Measurements from ENCODE around the gene AGAP2.
A peak's percentile ranks its signal among the peaks of the same experiment; 100 is the strongest.

The AGAP2 gene

DNA sequence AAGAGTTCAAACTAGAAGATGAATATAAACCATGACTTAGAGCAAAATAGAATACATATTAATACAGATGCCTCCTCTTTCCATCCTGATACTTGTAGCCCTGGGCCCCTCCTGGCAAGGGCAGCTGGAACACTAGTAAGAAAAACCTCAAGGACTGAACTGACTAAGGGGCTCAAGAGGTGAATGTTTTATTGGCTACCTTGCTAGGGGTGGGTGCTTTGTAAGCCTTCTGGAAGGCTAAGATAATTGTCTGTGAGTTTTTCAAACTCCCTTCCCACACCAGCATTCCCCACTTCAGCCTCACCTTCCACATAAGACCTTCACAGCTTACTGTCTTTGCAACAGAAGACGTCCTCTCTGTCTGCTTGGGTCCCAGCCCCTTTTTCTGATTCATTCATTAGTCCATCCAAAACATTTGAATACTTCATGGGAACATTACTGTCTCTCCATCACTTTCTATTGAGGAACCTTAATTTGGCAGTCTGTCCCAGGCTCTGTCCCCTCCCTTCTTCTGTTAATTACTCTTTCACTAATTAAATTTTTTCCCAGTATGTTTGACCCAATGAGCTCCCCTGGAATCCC, 15.3 kb upstream of the AGAP2 start:
- DNase-seq (ENCODE audit: low read depth): no peak

DNA sequence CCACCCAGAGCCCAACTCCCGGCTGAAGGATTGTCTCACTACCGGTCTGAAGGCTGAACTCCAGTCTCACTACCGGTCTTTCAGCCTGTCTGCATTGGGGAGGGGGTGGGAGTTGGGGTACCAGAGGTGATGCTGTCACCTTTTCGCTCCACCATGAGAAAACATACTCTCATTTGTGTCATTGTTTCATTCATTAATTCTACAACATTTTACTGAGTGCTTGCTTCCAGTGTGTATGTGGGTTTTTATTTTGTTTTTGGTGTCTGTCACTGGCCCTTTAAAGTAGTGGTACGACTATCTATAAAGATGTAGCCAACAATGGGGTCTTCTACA, 14.1 kb upstream of the AGAP2 start:
- no peak for DNase-seq (ENCODE audit: low read depth)

DNA sequence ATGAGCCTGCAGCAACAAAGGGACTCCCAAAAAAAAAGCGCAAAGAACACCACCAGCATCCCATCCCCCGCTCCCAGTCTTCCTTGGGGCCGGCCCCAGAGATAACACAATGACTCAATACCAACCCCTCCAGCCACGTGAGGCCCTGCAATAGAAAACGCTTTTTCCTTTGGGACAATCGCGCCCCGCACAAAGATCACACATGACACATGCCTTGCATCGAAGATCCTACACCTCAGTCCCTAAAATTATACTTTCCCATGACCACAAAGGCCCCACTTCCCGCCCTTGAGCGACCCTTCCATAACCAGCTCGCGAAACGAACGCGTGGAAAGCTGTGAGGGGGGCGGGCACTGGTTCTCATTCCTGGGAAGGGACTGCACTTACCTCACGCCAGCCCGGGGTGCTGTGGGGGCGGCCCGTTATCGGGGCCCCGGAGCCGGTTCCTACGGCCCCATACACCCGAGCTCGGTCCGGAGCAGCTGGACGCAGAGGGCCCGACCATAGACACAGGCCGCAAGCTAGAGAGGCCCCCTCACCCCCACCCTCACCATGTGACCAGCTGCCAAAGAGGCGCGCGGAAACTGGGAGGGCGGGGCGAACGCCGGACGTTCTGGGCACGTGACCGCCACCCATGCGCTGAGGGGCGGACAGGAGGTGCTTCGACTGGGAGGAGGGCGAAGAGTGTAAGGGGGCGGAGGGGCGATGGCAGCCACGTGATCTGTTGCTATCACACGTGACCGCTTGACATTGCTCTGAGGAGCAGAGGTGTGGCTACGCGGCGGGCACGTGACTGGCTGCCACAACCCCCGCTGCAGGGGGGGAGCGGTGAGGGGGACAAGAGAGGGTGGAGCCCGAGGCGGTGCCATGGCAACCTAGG, 13.5 kb upstream of the AGAP2 start, which contains the start of gene CDK4:
Gene CDK4 (minus strand): TSS at position 523 of the 880 bp plus-strand sequence. CDS start 593 bp downstream, outside the sequence.
- DNase-seq (ENCODE audit: low read depth): peak; percentile 98

DNA sequence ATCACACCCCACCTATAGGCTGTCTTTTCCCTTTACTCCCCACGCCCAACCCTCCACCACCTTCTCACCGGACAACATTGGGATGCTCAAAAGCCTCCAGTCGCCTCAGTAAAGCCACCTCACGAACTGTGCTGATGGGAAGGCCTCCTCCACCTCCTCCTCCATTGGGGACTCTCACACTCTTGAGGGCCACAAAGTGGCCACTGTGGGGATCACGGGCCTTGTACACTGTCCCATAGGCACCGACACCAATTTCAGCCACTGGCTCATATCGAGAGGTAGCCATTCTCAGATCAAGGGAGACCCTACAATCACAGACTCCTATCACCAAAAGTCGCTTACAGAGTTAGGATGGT, 12.9 kb upstream of the AGAP2 start:
- no peak for DNase-seq (ENCODE audit: low read depth)

GRCh38 chr12:57750561-57751431, 12.3 kb upstream of the AGAP2 start:
- DNase-seq (ENCODE audit: low read depth): no peak

GRCh38 chr12:57749061-57749460, 10.5 kb upstream of the AGAP2 start:
- no peak for DNase-seq (ENCODE audit: low read depth)

DNA sequence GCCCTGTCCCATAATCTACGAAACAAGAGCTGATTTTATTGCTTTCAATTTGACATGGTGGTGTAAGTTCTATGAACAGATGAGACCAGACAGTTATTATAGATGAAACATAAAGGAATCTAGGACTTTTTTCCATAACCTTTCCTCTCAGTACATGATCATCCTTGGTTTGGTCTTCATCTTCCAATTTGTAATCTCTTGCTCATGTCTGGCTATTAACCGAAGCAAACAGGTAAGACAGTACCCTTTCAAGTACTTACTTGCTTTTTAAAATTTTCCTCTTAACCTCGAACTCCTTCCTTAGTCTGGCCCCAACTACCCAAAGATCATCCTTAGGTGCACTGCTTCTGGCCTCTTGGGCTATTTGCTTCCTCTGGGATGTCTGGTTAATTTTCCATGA, 7.5 kb upstream of the AGAP2 start:
- no peak for DNase-seq (ENCODE audit: low read depth)

DNA sequence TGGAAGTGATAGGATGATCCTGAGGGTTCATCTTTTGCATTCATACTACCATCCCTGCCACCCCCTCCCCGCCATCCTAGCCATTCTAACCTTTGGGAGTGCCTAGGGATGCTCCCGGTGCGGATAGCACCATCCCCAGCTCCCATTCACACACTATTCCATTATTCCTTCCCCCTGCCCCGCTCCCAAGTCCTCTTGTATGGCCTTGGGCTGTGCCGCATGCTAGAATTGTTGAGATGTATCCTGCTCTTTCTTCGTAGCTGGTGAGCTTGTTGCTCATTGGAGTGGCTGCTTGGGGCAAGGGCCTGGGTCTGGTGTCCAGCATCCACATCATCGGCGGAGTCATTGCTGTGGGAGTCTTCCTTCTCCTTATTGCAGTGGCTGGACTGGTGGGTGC, 6.9 kb upstream of the AGAP2 start:
- DNase-seq (ENCODE audit: low read depth): no peak

- DNase-seq (ENCODE audit: low read depth): peak; percentile 84
Measured at GRCh38 chr12:57744777-57745484, 6.4 kb upstream of the AGAP2 start, which contains the start of gene TSPAN31. TSS of gene TSPAN31 (plus strand) at chr12:57745039. CDS start at chr12:57745155, 116 bp downstream.

GRCh38 chr12:57744194-57744776, 5.7 kb upstream of the AGAP2 start:
- peak; percentile 33 for DNase-seq (ENCODE audit: low read depth)

DNA sequence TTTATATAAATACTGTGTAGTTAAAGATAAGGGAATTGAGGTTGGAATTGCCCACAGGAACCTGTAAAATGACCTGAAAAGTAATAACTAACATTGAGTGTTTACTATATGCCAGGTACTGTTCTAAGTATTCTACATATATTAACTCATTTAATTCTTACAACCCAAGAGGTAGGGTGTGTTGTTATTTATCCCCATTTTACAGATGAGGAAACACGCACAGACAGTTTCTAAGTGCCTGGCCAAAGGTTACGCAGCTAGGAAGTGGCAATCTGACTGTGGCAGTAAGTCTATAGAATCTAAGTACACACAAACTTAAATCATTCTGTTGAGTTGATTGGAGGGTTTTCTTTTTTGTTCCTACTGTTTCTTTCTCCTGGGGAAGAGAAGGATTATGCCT, 5.2 kb upstream of the AGAP2 start:
- no peak for DNase-seq (ENCODE audit: low read depth)

DNA sequence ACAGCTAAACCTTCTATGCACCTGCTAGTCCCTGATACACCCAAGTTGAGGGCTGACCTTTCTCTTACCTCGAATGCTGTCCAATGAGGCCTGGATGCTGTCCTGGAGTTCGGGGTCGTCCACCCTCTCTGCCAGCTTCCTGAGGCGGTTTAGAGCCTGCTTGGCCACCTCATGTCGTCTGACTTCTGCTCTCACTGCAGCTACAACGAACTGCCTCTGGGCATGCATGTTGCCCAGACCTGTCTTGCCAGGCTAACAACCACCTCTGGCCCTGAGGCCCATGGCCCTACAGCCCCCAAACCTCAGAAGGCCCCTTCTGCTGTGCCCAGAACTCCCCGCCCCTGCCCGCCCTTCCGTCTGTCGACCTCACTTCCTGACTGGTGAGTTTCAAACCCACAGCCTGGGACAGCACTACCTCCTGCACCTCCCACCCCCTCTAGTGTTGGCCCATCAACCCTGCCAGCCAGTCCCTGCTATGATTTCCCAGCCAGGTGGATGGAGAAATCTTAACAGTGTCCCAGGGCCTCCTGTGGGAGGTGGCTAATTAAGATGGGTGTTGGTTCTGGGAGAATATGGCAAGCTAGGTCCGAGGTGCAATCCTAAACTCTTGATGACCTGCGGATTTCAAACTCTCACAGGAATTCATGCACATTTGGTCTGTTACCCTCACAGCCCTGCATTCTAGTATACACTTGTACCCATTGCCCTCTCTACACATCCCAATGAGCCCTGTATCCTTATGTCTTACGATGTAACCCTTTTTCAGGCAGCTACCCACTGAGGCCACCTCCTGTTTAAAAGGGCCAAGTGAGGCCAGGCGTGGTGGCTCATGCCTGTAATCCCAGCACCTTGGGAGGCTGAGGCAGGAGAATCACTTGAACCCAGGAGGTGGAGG, 3.5 kb upstream of the AGAP2 start:
- peak; percentile 68 for DNase-seq (ENCODE audit: low read depth)

GRCh38 chr12:57741413-57741789, 2.9 kb upstream of the AGAP2 start:
- no peak for DNase-seq (ENCODE audit: low read depth)

DNA sequence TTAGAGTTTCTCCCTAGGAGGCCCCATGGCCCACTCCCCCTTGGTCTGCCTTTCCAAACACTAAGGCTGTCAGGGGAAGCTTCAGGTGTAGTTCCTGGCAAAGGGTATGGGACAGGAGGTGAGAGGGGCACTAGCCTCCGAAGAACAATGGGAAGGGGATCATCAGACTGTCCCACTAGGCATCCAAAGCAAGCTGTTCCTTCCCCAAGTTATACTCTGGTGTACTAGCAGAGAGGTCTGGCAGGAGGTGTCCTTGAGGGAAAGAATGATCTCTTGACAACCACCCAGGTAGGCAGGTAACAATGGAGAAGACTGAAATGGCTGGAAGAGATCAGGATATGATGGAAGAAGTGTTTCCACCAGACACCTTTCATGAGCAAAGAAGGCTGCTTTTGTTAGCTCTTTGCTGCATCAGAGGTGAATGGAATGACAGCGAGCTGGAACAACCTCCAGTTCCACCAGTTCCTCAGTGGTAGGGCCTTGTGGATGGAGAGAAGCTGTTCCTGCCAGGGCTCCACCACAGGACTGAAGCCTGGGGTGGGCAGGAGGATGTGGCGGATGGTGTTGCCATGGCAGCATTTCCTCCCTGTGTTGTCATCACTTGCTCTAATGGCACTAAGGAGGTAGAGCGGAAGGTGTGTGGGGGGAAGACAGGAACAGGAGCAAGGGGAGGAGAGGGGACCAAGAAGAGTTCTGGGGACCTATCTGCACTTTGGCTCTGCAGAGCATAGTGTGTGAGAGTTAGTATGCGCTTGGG, 2.3 kb upstream of the AGAP2 start:
- DNase-seq (ENCODE audit: low read depth): peak; percentile 70

DNA sequence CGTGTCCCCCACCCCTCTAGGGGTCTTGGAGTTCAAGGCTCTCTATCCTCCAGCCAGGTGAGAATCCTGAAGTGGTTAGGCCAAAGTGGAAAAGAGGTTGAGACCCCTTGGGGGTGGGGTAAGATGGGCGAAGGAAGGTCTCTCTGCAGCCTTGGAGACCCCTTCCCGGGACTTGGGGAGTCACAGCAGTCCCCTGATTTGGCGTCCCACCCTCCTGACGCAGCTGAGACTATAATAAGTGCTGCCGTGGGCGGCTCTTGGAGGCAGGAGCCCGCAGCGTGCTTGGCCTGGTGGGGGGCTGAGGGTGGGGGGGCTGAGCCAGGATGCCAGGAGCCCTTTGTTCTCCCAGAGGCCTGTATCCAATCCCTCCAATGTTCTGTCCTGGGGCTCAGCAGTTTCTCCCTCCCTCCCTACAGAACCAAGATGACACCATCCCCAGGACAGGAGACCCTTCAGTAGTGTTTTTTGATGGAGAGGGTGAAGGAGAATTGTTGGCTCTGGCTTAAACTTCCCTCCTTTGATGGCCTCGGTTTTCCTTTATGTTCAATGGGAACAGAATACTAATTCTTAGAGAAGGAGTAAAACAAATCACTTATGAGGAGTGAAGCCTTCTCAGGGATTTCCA, 1.5 kb upstream of the AGAP2 start:
- DNase-seq (ENCODE audit: low read depth): no peak

DNA sequence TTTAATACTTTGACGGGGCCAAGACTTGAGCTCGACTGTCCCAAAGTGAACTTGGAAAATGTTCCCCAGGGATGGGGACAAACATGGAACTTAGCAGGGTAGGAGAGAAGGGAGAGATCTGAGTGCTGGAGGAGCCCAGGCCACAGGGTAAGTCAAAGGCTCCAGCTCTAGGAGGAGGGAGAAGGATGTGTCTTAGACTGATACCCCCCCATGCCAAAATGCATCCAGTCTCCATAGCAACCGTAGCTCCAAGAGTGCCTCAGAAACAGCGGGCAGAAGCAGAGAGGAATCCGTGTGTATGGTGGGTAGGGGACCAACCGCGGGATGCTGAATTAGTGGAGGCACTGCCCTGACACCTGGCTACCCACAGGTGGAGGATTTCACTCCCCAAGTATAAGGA, 845 bp upstream of the AGAP2 start:
- DNase-seq (ENCODE audit: low read depth): no peak

DNA sequence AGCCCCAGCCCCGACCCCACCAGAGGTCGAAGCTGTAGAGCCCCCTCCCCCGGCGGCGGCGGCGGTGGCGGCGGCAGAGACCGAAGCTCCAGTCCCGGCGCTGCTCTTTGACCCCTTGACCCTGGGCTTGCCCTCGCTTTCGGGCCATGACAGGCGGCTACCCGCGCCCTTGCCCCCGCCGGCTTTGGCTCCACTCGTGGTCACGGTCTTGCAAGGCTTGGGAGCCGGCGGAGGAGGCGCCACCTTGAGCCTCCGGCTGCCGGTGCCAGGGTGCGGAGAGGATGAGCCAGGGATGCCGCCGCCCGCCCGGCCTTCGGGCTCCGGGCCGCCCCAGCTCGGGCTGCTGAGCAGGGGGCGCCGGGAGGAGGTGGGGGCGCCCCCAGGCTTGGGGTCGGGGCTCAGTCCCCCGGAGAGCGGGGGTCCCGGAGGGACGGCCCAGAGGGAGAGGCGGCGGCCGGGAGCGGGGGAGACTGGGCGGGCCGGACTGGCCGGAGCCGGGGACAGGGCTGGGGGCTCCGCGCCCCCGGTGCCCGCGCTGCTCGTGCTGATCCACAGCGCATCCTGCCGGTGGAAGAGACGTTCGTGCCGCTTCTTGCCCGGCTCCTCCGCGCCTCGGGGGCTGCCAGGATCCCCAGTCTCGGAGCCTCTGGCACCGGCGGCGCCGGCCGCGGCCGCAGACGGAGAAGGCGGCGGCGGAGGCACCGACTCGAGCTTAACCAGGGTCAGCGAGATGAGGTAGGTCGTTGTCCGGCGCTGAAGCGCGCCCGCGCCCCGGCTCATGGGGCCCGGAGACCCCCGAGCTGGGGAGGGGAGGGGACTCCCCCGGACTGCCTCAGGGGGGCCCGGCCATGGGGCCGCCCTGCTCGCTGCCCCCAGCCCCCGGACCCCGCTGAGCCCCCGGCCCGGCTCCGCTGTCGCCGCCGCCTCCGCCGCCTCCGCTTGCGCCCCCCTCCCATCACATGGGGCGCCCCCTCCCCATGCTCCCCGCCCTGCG, 778 bp downstream of the AGAP2 start:
- DNase-seq (ENCODE audit: low read depth): no peak
